Myocyte (in vitro differentiated cells): ENCODE measurements around the gene PKD1. TPM values are rescaled to one million over a fixed set of nuclear protein-coding genes. Genes with fewer than 3 reads are reported as not detected.

Experiments
- DNase-seq: peaks from one replicate; pipeline ENCODE4 v3.0.0-alpha.2; 2012; ENCODE audit warnings: low read depth
- polyA plus RNA-seq: library from polyadenylated mRNA; unstranded; fragments of >200 nt; gene quantifications from one replicate; pipeline ENCODE4 v1.2.1, GENCODE V29; 2012; ENCODE audit warnings: missing spikeins
- total RNA-seq: library from RNA; depleted of rRNA; stranded (reverse); fragments of >200 nt; gene quantifications from 2 replicates; pipeline ENCODE4 v1.2.3, GENCODE V29; 2014

Gene PKD1
- total RNA-seq, result 180 and 198 TPM in 2 replicates
- polyA plus RNA-seq, result 142 TPM

DNA sequence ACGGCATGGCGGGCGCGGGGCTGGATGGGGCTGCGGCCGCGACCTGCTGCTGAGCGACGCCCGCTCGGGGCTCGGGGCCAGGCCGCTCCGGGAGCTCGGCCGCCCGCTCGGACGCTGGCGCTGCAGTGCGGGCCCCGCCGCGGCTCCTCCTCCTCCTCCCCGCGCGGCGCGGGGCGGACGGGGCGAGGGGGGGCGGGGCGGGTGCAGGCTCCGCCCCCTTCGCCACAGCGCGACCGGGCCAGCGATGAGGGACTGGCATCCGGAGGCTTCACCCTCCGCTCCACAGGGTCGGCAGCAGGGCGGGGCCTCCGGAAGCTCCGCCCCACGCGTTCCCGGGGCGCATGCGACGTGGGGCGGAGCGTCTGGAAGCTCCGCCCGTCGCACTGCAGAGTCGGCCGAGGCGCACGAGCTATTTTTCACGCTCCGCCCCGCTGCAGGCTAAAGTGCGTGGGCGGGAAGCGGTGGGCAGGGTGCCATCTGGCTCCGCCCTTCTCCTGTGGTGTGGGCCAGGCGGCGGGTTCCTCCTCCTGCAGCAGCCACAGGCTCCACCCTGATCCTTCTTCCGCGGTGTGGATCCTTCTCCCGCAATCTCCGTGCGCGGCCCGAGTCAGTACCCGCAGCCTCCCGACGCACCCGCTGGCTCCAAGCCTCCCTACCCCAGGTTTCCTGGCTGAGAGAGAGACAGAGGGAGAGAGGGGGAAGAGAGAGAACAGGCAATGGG, at the start of gene PKD1:
TSS of gene PKD1 (minus strand) at position 129 of the 721 bp plus-strand sequence. CDS start 209 bp downstream, outside the sequence.
- DNase-seq, result peak; percentile 88

DNA sequence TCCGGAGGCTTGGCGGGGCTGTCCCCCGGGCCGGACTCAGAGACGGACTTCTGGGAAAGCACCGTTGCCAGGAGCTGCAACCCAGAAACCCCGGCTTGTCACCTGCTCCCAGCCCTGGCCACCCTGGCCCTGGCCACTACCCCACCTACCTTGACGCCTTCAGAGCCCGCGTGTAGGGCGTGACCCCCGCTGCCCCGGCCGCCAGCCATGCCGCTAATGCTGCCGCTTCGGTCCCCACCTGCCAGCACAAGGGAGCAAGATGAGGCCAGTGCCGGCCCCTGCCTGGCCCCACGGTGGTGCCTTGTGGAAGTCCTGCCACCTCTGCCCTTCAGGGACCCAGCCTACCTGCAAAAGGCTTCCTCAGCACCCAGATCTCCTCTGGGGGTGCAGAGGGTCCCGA, 49.3 kb upstream of the PKD1 start:
- DNase-seq, result no peak

DNA sequence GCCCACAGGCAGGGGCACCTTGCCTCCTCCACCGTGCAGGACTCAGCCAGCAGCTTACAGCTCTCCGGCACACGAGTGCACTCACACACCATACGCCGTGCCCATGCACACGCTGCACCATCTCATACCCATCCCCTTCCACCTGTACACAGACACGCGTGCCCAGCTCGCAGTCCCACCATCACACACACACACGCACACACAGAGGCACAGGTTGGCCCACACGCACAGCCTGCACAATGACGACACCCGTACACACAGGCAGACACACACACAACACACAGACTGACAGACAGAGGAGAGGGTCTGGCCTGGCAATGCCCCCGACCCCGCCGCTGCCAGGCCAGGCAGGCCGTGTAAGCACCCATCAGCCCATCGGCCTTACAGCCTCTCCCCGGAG, 48.6 kb upstream of the PKD1 start:
- no peak for DNase-seq

DNA sequence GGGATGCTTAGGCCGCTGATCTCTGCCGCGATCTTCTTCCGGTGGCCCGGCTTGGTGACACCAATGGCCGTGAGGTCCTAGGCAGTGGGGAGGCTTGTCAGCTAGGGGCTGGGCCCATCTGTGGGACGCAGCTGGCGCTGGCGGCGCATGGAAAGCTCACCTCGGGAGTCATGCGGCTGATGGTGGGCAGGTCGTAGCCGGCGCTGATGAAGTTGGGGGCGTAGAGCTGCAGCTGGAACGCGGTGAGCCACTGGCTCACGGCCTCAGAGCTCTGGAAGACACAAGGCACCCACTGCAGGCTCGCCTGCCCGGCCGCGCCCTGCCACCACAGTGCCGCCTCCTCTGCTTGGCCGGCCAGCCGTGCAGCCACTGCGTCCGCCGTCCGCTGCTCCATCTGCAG, 48.0 kb upstream of the PKD1 start:
- DNase-seq, result no peak

DNA sequence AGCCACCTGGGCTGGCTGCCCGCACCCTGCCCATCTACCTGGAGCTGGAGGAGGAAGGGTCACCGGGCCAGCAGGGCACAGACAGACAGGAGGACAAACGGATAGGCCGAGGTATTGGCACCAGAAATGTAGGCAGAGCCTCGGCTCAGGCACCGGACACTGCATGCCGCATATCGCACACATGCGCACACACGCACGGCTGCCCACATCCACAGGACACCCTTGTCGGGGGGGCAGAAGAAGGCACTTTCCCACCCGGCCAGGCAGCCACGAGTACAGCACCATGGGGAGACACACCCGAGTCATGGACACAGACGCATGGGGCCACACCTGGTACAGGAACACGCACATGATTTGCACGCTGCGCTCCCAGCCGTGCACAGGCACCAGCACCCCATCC, 46.3 kb upstream of the PKD1 start:
- no peak for DNase-seq

DNA sequence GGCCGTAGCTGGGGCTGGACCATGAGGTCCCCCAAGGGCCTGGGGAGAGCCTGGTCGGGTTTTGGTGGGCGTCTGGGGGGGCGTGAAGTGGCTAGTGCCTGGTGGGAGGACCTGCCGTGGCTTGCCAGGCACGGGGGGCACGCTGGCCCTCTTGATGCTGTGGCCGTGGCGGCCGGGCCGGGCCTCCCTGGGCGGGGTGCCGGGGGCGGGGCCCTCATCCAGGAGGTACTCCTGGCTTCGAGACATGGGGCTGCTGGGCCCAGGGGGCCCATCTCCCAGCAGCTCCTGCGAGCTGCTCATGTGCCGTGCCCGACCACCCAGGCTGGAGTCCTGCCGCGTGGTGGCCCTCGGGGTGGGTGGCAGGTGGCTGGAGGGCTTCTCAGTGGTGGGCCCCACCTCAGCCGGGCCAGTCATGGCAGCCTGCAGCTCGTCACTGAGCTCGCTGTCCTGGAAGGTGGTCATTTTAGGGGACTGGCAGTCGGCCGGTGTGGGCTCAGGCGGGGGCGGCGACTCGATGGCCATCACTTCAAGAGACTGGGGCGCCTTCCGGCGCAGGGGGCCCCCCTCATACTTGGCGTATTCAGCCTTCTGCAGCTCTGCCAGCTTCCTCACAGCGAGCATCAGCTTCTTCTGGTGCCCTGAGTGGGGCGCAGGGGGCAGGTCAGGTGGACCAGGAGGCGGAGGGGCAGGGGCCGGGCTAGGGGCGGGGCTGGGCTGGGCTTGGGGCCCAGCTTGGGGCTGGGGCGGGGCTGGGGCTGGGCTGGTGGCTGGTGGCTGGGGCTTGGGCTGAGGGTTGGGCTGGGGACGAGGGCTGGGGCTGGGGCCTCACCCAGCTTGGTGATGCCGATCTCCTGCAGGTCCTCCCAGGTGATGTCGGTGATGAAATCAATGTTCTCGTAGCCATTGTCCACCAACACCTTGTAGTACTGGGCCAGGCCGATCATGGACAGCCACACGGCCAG, 45.5 kb upstream of the PKD1 start:
- DNase-seq, result no peak

DNA sequence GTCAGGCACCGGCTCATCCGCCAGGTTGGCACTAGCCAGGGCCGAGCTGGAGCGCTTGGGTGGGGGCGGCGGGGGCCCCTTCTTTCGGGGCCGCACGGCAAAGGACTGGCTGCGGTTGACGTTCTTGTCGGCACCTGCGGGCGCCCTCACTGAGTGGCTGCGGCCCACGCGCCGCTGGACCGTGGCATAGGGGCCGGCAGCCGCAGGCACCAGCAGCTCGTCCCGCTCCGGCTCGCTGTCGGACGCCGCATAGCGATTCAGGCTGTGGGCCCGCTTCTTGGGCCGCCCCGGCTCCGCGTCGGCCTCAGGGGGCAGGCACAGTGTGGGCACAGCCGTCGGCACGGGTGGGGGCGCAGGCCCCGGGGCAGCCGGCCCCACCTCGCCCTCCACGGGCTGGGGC, 44.8 kb upstream of the PKD1 start:
- no peak for DNase-seq

DNA sequence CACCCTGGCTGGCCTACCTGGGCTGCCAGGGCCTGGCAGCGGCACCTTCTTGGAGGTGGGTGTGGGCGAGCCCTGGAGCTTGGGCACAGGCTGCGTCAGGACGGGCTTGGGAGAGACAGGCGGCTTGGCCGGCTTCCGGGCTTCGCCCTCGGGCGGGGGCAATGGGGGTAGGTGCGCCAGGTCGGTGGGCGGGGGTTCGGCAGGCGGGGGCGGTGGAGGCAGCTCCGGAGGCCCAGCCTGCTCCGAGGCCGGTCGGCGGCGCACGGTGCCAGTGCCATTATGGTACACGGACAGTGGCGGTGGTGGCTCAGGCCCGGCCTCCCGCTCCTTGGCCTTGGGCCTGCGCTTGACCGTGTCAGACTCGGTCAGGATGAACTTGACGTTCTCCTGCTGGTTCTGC, 43.9 kb upstream of the PKD1 start:
- no peak for DNase-seq

DNA sequence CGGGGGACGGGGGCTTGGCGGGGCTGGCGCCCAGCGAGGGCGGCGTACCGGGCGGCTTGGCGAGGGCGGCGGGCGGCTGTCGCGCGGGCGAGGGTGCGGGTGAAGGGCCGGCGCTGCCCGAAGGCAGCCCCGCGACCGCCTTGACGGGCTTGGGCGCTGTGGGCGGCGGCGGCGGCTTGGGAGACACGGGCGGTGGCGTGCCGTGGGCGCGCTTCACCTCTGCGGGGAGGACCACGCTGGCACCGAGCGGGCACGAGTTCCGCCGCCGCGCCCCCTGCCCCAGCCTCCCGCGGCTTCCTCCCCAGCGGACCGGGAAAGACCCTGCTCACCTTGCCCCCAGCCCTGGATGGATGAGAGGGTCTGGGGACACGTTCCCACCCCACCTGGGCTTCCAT, 43.4 kb upstream of the PKD1 start:
- no peak for DNase-seq

DNA sequence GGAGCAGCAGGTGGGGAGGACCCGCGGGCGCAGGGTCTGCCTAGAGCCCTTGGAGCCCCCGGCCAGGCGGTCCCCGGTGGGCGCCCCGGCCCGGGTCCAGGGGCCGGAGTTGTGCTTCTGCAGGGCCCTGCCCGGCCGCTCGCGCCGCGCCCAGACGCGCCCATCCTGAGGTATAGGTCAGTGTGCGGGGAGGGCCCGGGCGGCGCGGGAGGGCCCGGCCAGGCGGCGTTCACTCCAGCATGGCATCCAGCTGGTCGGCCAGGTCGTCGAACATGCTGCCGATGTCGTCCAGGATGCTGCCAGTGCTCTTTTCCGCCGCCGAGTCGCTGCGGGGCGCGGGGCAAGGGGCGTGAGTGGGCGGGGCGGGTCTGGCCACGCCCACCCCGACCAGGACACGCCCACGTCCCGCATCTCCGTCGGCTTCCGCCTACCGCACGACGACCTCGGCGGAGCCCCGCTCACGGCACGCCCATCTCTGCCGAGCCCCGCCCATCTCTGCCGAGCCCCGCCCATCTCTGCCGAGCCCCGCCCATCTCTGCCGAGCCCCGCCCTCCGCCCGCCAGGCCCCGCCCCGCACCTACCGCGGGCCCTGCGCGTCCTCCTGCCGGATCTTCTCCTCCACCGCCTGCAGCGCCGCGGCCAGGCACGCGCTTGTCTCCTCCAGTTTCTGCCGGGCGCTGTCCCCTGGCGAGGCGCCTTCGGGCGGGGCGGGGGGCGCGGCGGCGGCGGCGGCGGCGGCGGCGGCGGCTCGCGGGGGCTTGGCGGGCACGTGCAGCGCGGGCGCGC, 42.8 kb upstream of the PKD1 start:
- no peak for DNase-seq

DNA sequence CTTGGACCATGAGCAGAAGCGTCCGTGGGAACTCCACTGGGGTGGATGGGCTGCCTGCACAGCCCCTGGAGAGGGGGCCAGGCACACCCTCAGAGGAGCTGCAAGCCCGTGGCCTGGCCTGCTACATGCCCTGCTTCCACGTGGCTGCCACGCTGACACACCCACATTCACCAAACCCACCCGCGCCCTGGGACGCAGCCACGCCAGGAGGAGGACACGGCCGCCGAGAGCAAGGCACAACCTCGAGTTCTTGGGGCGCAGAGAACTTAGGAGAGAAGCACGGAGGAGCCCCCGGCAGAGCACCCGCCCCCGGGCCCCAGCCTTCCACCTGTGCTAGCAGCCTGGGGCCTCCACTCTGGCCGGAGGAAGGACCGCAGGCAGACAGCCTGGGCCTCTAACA, 41.9 kb upstream of the PKD1 start:
- no peak for DNase-seq

DNA sequence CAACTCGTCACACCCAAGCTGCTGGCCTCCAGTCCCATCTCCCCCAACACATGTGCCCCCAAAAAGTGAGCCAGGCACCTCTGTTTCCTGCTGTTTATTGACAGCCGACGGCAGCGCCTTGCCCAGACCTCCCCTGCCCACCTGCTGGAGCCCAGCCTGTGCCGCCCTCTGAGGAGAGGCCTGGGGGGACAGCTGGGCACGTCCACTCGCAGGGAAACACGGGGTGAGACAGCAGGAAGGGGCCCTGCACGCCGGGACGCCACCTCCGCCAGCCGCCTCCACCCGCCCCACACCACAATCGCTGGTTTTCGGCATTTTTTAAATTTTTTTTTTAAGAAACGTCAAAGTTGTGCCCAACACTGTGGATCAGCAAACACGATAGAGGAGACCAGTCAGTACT, 41.4 kb upstream of the PKD1 start:
- DNase-seq, result no peak

DNA sequence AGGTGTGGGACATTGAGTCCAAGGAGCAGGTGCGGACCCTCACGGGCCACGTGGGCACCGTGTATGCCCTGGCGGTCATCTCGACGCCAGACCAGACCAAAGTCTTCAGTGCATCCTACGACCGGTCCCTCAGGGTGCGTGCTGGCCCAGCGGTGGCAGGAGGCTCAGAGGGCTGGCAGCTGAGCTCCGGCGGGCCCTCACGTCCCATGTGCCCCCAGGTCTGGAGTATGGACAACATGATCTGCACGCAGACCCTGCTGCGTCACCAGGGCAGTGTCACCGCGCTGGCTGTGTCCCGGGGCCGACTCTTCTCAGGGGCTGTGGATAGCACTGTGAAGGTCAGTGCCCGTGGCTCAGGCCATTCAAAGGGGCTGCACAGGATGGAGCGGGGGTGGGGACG, 40.3 kb upstream of the PKD1 start:
- no peak for DNase-seq

DNA sequence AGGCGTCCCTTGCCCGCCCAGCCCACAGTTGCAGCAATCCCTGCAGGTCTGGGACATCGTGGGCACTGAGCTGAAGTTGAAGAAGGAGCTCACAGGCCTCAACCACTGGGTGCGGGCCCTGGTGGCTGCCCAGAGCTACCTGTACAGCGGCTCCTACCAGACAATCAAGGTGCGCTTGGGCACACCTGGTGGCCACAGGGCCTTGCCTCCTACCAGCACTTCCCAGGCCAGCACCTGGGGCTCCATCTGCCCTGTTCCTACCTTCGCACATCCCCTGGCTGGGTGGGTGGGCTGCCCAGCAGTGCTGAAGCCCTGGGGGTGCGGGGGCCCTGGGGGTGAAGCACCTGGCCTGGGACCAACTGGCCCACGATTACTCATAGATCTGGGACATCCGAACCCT, 39.8 kb upstream of the PKD1 start:
- DNase-seq, result no peak

DNA sequence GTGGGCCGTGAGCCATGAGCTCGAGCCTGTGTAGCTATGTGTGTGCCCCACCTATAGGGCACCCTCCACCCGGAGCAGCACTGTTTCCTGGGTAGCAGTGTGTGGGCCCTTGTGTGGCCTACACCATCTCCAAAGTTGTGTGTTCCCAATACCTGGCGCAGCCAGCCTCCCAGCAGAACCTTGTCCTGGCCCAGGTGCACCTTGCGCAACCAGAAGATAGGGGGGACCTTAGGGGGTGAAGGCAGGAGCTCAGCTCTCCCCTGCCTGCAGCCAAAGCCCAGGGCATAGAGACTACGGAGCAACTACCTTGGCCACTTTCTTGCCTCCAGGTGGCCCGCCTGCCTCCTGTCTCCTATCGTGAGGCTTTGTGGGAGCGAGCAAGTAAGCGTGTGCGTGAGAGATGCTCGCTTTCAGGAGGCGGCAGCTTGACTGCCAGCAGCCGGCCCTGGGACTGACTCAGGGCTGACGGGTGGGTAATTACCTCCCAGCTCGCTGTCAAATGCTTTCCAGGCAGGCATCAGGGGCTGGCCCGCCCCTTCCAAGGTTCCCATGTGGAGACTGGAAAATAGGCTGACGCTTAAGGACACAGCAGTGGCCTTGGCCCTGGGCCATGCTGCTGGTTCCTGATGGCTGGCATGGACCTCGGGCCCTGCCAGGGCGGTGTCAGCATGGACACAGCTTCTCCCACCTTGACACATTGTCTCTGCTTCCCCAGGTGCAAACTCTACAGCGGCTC, 38.9 kb upstream of the PKD1 start:
- DNase-seq, result no peak

DNA sequence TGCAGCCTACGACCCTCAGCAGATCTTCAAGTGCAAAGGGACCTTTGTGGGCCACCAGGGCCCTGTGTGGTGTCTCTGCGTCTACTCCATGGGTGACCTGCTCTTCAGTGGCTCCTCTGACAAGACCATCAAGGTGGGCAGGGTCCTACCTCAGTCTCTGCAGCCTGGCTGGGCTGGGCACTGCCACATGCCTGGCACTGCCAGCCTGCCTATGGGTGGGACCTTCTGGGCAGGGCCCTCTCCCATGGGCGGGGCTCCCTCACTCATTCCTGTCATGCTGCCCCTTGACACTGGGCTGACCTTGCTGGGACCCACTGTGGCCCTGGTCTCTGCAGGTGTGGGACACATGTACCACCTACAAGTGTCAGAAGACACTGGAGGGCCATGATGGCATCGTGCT, 38.2 kb upstream of the PKD1 start:
- no peak for DNase-seq

DNA sequence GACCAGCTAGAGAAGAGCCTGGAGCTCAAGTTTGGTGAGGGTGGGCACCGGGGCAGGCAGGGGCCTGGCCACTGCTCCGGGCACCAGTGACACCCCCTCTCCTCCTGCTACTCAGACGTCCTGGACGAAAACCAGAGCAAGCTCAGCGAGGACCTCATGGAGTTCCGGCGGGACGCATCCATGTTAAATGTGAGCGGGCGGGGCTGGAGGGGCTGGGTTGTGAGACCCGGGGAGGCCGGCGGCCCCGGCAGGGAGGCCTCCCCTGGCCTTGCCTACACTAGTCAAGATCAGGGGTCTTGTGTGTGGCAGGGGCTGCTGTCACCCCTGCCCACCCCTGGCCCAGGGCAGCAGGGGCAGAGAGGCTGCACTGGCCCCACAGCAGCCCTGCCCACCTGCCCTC, 37.7 kb upstream of the PKD1 start:
- no peak for DNase-seq

DNA sequence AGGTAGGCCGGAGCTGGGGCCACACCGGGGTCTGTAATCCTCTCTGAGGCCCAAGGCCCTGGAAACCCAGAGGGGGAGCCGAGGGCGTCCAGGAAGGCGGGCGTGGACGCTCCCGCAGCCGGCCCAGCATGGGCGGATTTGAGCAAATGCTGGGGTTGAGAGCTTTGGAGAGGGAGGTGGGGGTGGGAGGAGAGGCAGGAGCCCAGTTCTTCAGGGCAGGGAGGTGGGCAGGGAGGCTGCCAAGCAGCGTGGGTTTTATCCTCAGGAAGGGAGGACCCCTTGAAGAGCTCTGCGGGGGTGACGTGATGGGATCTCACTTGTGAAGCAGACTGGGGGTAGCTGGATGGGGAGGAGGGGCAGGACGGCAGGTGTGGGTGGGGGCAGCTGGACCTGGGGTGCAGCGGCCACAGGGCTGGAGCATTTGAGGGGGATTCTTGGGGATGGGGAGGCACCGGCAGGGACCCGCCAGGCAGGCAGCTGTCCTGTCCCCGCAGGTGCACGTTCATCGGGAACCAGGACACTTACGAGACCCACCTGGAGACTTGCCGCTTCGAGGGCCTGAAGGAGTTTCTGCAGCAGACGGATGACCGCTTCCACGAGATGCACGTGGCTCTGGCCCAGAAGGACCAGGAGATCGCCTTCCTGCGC, 37.1 kb upstream of the PKD1 start:
- DNase-seq, result no peak

DNA sequence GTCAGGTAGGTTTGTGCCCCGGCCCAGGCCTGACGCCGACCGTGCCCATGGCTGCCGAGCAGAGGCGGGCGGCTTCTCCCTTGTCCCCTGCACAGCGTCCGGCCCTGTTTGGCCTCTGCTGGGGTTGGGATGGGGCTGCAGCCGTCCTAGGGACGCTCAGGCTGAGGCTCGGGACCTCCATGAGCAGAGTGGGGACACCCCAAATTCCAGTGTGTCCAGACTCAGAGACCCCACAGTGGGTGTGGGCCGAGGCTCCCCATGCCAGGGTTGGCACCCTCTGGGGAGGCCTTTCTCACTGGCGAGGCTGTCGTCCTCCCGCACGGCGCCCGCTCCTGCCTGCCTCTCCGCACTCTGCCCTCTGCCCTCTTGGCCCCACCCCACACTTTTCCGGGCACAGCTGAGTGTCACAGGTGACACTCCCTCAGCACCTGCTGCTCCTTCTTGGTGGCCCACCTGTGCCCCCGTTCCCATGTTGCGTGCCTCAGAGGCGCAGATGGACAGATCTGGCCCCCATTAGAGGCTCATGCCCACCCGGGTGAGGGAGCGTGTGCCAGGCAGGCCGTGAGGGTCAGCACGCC, 36.0 kb upstream of the PKD1 start:
- DNase-seq, result no peak
